OCI-LY1 (cell line): ENCODE data around the gene SREBF1.

Source experiments
- H2AFZ ChIP-seq: fragments of 200-600 bp; sonication (generic), shearing (Covaris generic); 2 replicates; pipeline ENCODE4 v1.6.0; 2014; ENCODE audit warnings: antibody characterized with exemption, mild to moderate bottlenecking, low read length
- H3F3A ChIP-seq: fragments of 200-600 bp; sonication (generic), shearing (Covaris generic); 2 replicates; pipeline ENCODE4 v1.6.0; 2014; ENCODE audit warnings: mild to moderate bottlenecking, antibody characterized with exemption, low read length, moderate library complexity; ENCODE audit not compliant: insufficient read depth
- H3K27ac ChIP-seq: fragments of 200-600 bp; sonication (generic); 2 replicates; pipeline ENCODE4 v1.5.1; 2014; ENCODE audit warnings: low read length, mixed run types, mild to moderate bottlenecking, low read depth; ENCODE audit not compliant: poor library complexity, severe bottlenecking
- H3K27me3 ChIP-seq: fragments of 200-600 bp; sonication (generic); 2 replicates; pipeline ENCODE4 v1.6.0; 2014; ENCODE audit warnings: antibody characterized with exemption, mild to moderate bottlenecking, low read length, moderate library complexity; ENCODE audit not compliant: insufficient read depth
- H3K36me3 ChIP-seq: fragments of 200-600 bp; sonication (generic); 2 replicates; pipeline ENCODE4 v1.6.1; 2014; ENCODE audit warnings: mild to moderate bottlenecking, antibody characterized with exemption, low read length, moderate library complexity, mixed read lengths; ENCODE audit not compliant: insufficient read depth
- H3K4me1 ChIP-seq: fragments of 200-600 bp; sonication (generic); 2 replicates; pipeline ENCODE4 v1.5.1; 2014; ENCODE audit warnings: mild to moderate bottlenecking, low read length, moderate library complexity; ENCODE audit not compliant: insufficient read depth, severe bottlenecking
- H3K4me2 ChIP-seq: fragments of 200-600 bp; sonication (generic), shearing (Covaris generic); 2 replicates; pipeline ENCODE4 v1.6.1; 2014; ENCODE audit warnings: low read length
- H3K4me3 ChIP-seq: fragments of 200-600 bp; sonication (generic); 2 replicates; pipeline ENCODE4 v1.5.1; 2014; ENCODE audit warnings: low read length, low read depth, mild to moderate bottlenecking, mixed read lengths; ENCODE audit not compliant: poor library complexity, severe bottlenecking
- H3K79me2 ChIP-seq: fragments of 200-600 bp; shearing (Covaris generic); 2 replicates; pipeline ENCODE4 v1.6.1; 2016; ENCODE audit warnings: mixed run types, low read length, mixed read lengths; ENCODE audit not compliant: insufficient read depth
- H3K9ac ChIP-seq: fragments of 200-600 bp; sonication (generic), shearing (Covaris generic); 2 replicates; pipeline ENCODE4 v1.6.1; 2014; ENCODE audit warnings: mild to moderate bottlenecking, low read length, mixed read lengths
- H3K9me2 ChIP-seq: fragments of 200-600 bp; sonication (generic), shearing (Covaris generic); 2 replicates; pipeline ENCODE4 v1.6.1; 2014; ENCODE audit warnings: low read depth, mild to moderate bottlenecking, low read length, mixed read lengths
- H3K9me3 ChIP-seq: fragments of 200-600 bp; shearing (Covaris generic); 2 replicates; pipeline ENCODE4 v1.6.1; 2014; ENCODE audit warnings: low read length, mixed read lengths
- H4K20me1 ChIP-seq: fragments of 200-600 bp; sonication (generic), shearing (Covaris generic); 2 replicates; pipeline ENCODE4 v1.6.0; 2016; ENCODE audit warnings: mild to moderate bottlenecking, low read length; ENCODE audit not compliant: insufficient read depth
- CTCF ChIP-seq: fragments of 200-600 bp; sonication (generic), shearing (Covaris generic); IDR thresholded peaks from 2 replicates; pipeline ENCODE4 v1.5.1; 2017; ENCODE audit warnings: mild to moderate bottlenecking, antibody characterized with exemption, low read length, moderate library complexity, mixed read lengths
- EZH2 ChIP-seq: fragments of 200-600 bp; sonication (generic), shearing (Covaris generic); IDR thresholded peaks from 2 replicates; pipeline ENCODE4 v1.8.0; 2017; ENCODE audit warnings: borderline replicate concordance, mixed run types, mild to moderate bottlenecking, antibody characterized with exemption, low read length, moderate library complexity, mixed read lengths

The SREBF1 gene

GRCh38 chr17:17792037-17792550 is 44.7 kb downstream of the SREBF1 start:
- H3K4me1 ChIP-seq, result no peaks in the 10 kb centered on the region

GRCh38 chr17:17790637-17791464 is 45.9 kb downstream of the SREBF1 start:
- H3K79me2 ChIP-seq, result no peaks in the 10 kb centered on the region
- H3K4me1 ChIP-seq, result no peaks in the 10 kb centered on the region
- no peaks in the 10 kb centered on the region for H3K9me2 ChIP-seq
- H3K27me3 ChIP-seq, result peaks cover 14% of the 10 kb centered on the region; the same call in 1 of the 2 replicates
- no peaks in the 10 kb centered on the region for H3K9me3 ChIP-seq
- no peak overlapping the region for H3K4me2 ChIP-seq
- H3K4me3 ChIP-seq, result no peak overlapping the region
- no peak overlapping the region for H3K9ac ChIP-seq
- no peaks in the 10 kb centered on the region for H3F3A ChIP-seq
- no peaks in the 10 kb centered on the region for H3K36me3 ChIP-seq
- no peak overlapping the region for H3K27ac ChIP-seq
- no peak overlapping the region for H2AFZ ChIP-seq
- no peaks in the 10 kb centered on the region for H4K20me1 ChIP-seq
- no peak for TF ChIP-seq EZH2
- TF ChIP-seq CTCF, result no peak

More at GRCh38 chr17:17792037-17792550, 44.7 kb downstream of the SREBF1 start:
- H2AFZ ChIP-seq, result no peak overlapping the region
- no peaks in the 10 kb centered on the region for H3K36me3 ChIP-seq
- H3K4me3 ChIP-seq, result no peak overlapping the region
- no peaks in the 10 kb centered on the region for H4K20me1 ChIP-seq
- peaks cover 14% of the 10 kb centered on the region; the same call in 1 of the 2 replicates for H3K27me3 ChIP-seq
- no peaks in the 10 kb centered on the region for H3K9me3 ChIP-seq
- TF ChIP-seq EZH2 (no peak), CTCF (no peak)
- H3K27ac ChIP-seq, result no peak overlapping the region
- no peak overlapping the region for H3K9ac ChIP-seq
- no peaks in the 10 kb centered on the region for H3K79me2 ChIP-seq
- H3K4me2 ChIP-seq, result no peak overlapping the region
- no peaks in the 10 kb centered on the region for H3K9me2 ChIP-seq
- H3F3A ChIP-seq, result no peaks in the 10 kb centered on the region

GRCh38 chr17:17789828-17790636 is 46.8 kb downstream of the SREBF1 start:
- H3K4me2 ChIP-seq, result no peak overlapping the region
- H3K9me3 ChIP-seq, result no peaks in the 10 kb centered on the region
- H3K9me2 ChIP-seq, result no peaks in the 10 kb centered on the region
- no peaks in the 10 kb centered on the region for H3F3A ChIP-seq
- H3K27me3 ChIP-seq, result peaks cover 14% of the 10 kb centered on the region; the same call in 1 of the 2 replicates
- TF ChIP-seq CTCF (no peak), EZH2 (no peak)
- H3K9ac ChIP-seq, result no peak overlapping the region
- no peak overlapping the region for H2AFZ ChIP-seq
- no peaks in the 10 kb centered on the region for H3K79me2 ChIP-seq
- H3K27ac ChIP-seq, result no peak overlapping the region
- no peaks in the 10 kb centered on the region for H4K20me1 ChIP-seq
- no peak overlapping the region for H3K4me3 ChIP-seq
- no peaks in the 10 kb centered on the region for H3K4me1 ChIP-seq
- H3K36me3 ChIP-seq, result no peaks in the 10 kb centered on the region
